ENCODE results near the gene C11orf87. TPM values are rescaled to one million over a fixed set of nuclear protein-coding genes. Genes with fewer than 3 reads are reported as not detected.

C11orf87 gene
- total RNA-seq, 4 donors from 2014 or later, result not detected

- Histone ChIP-seq H3K36me3 (no peaks in the 10 kb centered on the region), H3K27ac (no peak overlapping the region), H3K27me3 (no peaks in the 10 kb centered on the region), H3K9me3 (no peaks in the 10 kb centered on the region), H3K4me1 (no peaks in the 10 kb centered on the region), H3K4me3 (replicated peaks in 1 of 3) (no peak overlapping the region)
- DNase-seq, result no peak
- TF ChIP-seq, protein P1, sequence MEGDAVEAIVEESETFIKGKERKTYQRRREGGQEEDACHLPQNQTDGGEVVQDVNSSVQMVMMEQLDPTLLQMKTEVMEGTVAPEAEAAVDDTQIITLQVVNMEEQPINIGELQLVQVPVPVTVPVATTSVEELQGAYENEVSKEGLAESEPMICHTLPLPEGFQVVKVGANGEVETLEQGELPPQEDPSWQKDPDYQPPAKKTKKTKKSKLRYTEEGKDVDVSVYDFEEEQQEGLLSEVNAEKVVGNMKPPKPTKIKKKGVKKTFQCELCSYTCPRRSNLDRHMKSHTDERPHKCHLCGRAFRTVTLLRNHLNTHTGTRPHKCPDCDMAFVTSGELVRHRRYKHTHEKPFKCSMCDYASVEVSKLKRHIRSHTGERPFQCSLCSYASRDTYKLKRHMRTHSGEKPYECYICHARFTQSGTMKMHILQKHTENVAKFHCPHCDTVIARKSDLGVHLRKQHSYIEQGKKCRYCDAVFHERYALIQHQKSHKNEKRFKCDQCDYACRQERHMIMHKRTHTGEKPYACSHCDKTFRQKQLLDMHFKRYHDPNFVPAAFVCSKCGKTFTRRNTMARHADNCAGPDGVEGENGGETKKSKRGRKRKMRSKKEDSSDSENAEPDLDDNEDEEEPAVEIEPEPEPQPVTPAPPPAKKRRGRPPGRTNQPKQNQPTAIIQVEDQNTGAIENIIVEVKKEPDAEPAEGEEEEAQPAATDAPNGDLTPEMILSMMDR (IDR thresholded peaks at IDR 0.05), result no peak
- no peak for TF ChIP-seq POLR2A (IDR thresholded peaks at IDR 0.05)
- intact Hi-C loops (cut with DNase I), result no loop called here
- 23 to 27% methylated on average over 2 of the region's 2 CpGs for WGBS, 2 donors
Measured at GRCh38 chr11:109439684-109440083, 17.7 kb downstream of the C11orf87 start.

- TF ChIP-seq POLR2A (IDR thresholded peaks at IDR 0.05), result no peak
- TF ChIP-seq, protein P1 (IDR thresholded peaks at IDR 0.05), result no peak
- H3K4me3 ChIP-seq (replicated peaks in 1 of 3), result no peak overlapping the region
- intact Hi-C loops (cut with DNase I), result no loop called here
- DNase-seq, result no peak
- no peaks in the 10 kb centered on the region for H3K36me3 ChIP-seq
- H3K4me1 ChIP-seq, result no peaks in the 10 kb centered on the region
- no peaks in the 10 kb centered on the region for H3K9me3 ChIP-seq
- no peaks in the 10 kb centered on the region for H3K27me3 ChIP-seq
- 61 to 79% methylated on average over 1 of the region's 1 CpG for WGBS, 2 donors
- no peak overlapping the region for H3K27ac ChIP-seq
Measured at GRCh38 chr11:109443052-109443451, 21.1 kb downstream of the C11orf87 start.

DNA sequence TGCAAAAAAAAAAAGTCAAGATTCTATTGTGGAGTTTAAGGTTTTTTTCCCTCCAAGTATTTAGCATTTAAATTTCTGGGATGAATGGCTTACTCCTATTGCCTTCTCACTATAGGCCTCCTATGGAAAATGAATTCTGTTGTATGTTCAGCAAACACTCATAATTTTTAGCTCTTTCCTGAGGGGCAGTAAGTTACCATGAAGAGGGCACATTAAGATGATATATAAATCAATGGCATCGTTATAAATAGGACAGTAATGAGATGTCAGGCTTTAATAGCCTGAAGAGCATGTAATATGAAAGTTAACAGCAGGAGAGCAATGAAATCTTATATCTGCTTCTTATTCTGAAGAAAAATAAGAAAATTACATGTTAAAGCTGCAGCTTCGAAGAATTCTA is 32.9 kb downstream of the C11orf87 start:
- TF ChIP-seq, protein P1 (IDR thresholded peaks at IDR 0.05), result no peak
- no peak for TF ChIP-seq POLR2A (IDR thresholded peaks at IDR 0.05)
- H3K4me1 ChIP-seq, result no peaks in the 10 kb centered on the region
- H3K36me3 ChIP-seq, result no peaks in the 10 kb centered on the region
- H3K27me3 ChIP-seq, result no peaks in the 10 kb centered on the region
- H3K27ac ChIP-seq, result no peak overlapping the region
- no peak for DNase-seq
- H3K4me3 ChIP-seq (replicated peaks in 1 of 3), result no peak overlapping the region
- intact Hi-C loops (cut with DNase I), result no loop called here
- no peaks in the 10 kb centered on the region for H3K9me3 ChIP-seq
- 61 to 68% methylated on average over 2 of the region's 2 CpGs for WGBS, 2 donors
